HepG2 (cell line): ENCODE results near the gene AARS2. TPM values are rescaled to one million over a fixed set of nuclear protein-coding genes. Genes with fewer than 3 reads are reported as not detected.

ENCODE experiments used
- ARHGAP35 ChIP-seq: sonication (generic); formaldehyde crosslinking; IDR thresholded peaks from 2 replicates; pipeline ENCODE4 v1.9.0; 2022; ENCODE audit warnings: mild to moderate bottlenecking, inconsistent platforms, moderate library complexity, missing genetic modification reagents, borderline replicate concordance
- BCL6 ChIP-seq: IDR thresholded peaks from 2 replicates; pipeline ENCODE4 v1.6.1; 2016; ENCODE audit warnings: missing genetic modification reagents, missing compliant biosample characterization
- BRD4 ChIP-seq: sonication (generic); formaldehyde crosslinking; IDR thresholded peaks from 2 replicates; pipeline ENCODE4 v1.4.0; 2020; ENCODE audit warnings: missing genetic modification reagents
- GLI4 ChIP-seq: sonication (generic); formaldehyde crosslinking; IDR thresholded peaks from 2 replicates; pipeline ENCODE4 v1.5.1; 2020; ENCODE audit warnings: missing genetic modification reagents, mild to moderate bottlenecking, moderate library complexity, borderline replicate concordance
- MAF1 ChIP-seq: sonication (generic); formaldehyde crosslinking; IDR thresholded peaks from 2 replicates; pipeline ENCODE4 v1.5.0; 2020; ENCODE audit warnings: missing genetic modification reagents, borderline replicate concordance
- MED13 ChIP-seq: sonication (generic); formaldehyde crosslinking; IDR thresholded peaks from 2 replicates; pipeline ENCODE4 v1.5.0; 2020; ENCODE audit warnings: missing genetic modification reagents
- NFIC ChIP-seq: IDR thresholded peaks from 2 replicates; pipeline ENCODE4 v1.6.1; 2012; ENCODE audit warnings: mild to moderate bottlenecking, low read length, inconsistent platforms
- POLR2AphosphoS2 ChIP-seq: IDR thresholded peaks from 2 replicates; pipeline ENCODE4 v1.6.1; 2011; ENCODE audit warnings: low read depth, low read length, improper control_type of control experiment
- SP1 ChIP-seq, 2 experiments: fragments of 450-650 bp in 1 of 2; sonication (generic) in 1 of 2; formaldehyde crosslinking in 1 of 2; IDR thresholded peaks; 2 replicates each; pipeline versions ENCODE4 v1.4.0 to v1.6.1; 2016 to 2020; ENCODE audit warnings: missing genetic modification reagents in 1 of 2
- SRSF4 ChIP-seq: fragments of 200-400 bp; formaldehyde crosslinking; IDR thresholded peaks from one replicate; pipeline ENCODE4 v1.6.1; 2018; ENCODE audit warnings: mild to moderate bottlenecking, low read depth, low read length, moderate library complexity; ENCODE audit not compliant: poor library complexity, severe bottlenecking
- ZNF136 ChIP-seq: sonication (generic); formaldehyde crosslinking; IDR thresholded peaks from 2 replicates; pipeline ENCODE4 v1.8.1; 2022; ENCODE audit warnings: low read depth, mild to moderate bottlenecking, moderate library complexity, missing genetic modification reagents
- ZNF205 ChIP-seq: IDR thresholded peaks from 2 replicates; pipeline ENCODE4 v1.6.1; 2018; ENCODE audit warnings: missing biosample characterization, missing genetic modification reagents
- ZNF251 ChIP-seq: sonication (generic); formaldehyde crosslinking; IDR thresholded peaks from 2 replicates; pipeline ENCODE4 v1.9.0; 2021; ENCODE audit warnings: mild to moderate bottlenecking, missing genetic modification reagents
- ZNF33B ChIP-seq: sonication (generic); formaldehyde crosslinking; IDR thresholded peaks from 2 replicates; pipeline ENCODE4 v1.5.1; 2020; ENCODE audit warnings: mild to moderate bottlenecking, missing genetic modification reagents
- ZNF558 ChIP-seq: sonication (generic); formaldehyde crosslinking; IDR thresholded peaks from 2 replicates; pipeline ENCODE4 v1.9.0; 2022; ENCODE audit warnings: mild to moderate bottlenecking, missing genetic modification reagents, borderline replicate concordance
- ZNF674 ChIP-seq: sonication (generic); formaldehyde crosslinking; IDR thresholded peaks from 2 replicates; pipeline ENCODE4 v1.5.0; 2020; ENCODE audit warnings: low read depth, mild to moderate bottlenecking, missing genetic modification reagents
- polyA plus RNA-seq, 8 experiments: library from polyadenylated mRNA; depleted of rRNA in 3 of 8; stranded (reverse) in 7 of 8; unstranded in 1 of 8; fragments of >200 nt; fragmentation: Illumina TruSeq in 4 of 8; extraction: Trizol in 4 of 8; gene quantifications; 2 replicates each; pipeline versions ENCODE4 v1.2.1 to v1.2.3, GENCODE V29; 2011 to 2016; ENCODE audit warnings: low read depth in 4 of 8, missing spikeins in 1 of 8, mixed read lengths in 1 of 8; ENCODE audit not compliant: insufficient read depth in 1 of 8
- total RNA-seq, 5 experiments: library from RNA; depleted of rRNA; stranded (reverse); fragments of >200 nt; fragmentation: Illumina TruSeq; extraction: Trizol; gene quantifications; 2 replicates each; pipeline ENCODE4 v1.2.3, GENCODE V29; 2016; ENCODE audit warnings: low read depth in 1 of 5
- TF ChIP-seq, protein P1 (sequence below): sonication (generic); formaldehyde crosslinking; IDR thresholded peaks from 2 replicates; pipeline ENCODE4 v1.5.0; 2020; ENCODE audit warnings: missing genetic modification reagents, mild to moderate bottlenecking, borderline replicate concordance

The AARS2 gene
- total and polyA plus RNA-seq, 2 of the 13 experiments (the other 11 are each of a cell fraction or from before 2014, with no cell fraction given) = 7.5 to 24.1 TPM

DNA sequence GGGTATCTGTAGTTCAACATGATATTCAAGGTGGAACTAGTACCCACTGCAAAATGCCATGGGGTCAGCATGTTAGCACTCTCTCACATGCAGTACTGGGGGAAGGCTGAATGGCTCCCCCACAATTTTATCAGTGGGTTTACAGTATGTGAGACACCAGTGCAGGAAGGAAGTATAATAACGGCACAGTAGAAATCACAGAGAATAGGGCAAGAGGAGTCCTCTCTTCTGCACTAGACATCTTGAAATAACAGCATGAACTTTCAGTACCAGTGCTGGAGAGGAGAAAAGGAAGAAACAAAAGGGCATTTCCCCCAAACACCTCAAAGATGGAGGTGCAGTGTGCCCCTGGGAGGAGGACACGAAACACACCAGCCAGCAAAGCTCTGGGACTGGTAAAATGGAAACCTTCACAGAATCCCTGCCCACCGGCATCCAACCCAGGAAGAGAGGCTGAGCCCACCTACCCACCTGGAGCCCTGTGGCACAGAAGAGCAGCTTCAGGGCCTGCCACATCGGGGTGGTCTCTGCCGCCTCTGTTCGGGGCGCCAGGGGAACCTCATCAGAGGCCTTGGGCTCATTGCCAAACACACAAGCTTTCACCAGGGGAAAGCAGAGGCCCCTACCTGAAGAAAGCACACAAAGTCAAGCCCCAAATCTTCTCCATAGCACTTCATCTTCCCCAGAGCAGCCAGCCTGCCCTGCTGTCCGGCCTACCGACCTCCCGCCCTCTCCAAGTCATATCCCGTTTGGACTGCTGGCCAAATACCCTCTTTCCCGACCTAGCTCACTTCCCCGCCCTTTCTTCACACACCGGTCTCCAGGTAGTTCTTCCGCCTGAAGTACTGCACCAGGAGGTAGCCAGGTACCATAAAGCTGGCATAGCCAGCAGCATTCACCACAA, 57.0 kb downstream of the AARS2 start (continued):
- TF ChIP-seq, protein P1, sequence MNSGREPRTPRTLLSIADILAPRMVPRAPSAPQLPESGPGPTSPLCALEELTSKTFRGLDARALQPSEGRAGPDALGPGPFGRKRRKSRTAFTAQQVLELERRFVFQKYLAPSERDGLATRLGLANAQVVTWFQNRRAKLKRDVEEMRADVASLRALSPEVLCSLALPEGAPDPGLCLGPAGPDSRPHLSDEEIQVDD = no peak
- TF ChIP-seq BRD4 (CRISPR knock-in tag) = no peak
- TF ChIP-seq ZNF674 (CRISPR knock-in tag) = no peak
- no peak for TF ChIP-seq ZNF251 (CRISPR knock-in tag)
- TF ChIP-seq NFIC = no peak
- TF ChIP-seq ZNF558 (CRISPR knock-in tag) = 0 out of 2 replicates have a peak, but pooled peaks have one; percentile 18
- no peak for TF ChIP-seq MED13
- TF ChIP-seq ZNF136 (CRISPR knock-in tag) = peak; percentile 84; the same call in 1 of the 2 replicates
- peak; percentile 62; the same call in 1 of the 2 replicates for TF ChIP-seq POLR2AphosphoS2
- TF ChIP-seq MAF1 (CRISPR knock-in tag) = no peak
- no peak for TF ChIP-seq SP1 (IDR thresholded peaks at IDR 0.05)
- TF ChIP-seq SP1 (CRISPR knock-in tag; IDR thresholded peaks at IDR 0.05) = no peak
- peak; percentile 49; the same call in 1 of the 2 replicates for TF ChIP-seq ZNF33B (CRISPR knock-in tag)
- TF ChIP-seq SRSF4 = no peak
- TF ChIP-seq BCL6 (CRISPR knock-in tag) = no peak
- no peak for TF ChIP-seq ZNF205 (CRISPR knock-in tag)
- TF ChIP-seq GLI4 = 0 out of 2 replicates have a peak, but pooled peaks have one; percentile 18
- TF ChIP-seq ARHGAP35 = no peak
